ENCODE data around the gene NCK2.

Gene NCK2

GRCh38 chr2:105775809-105776559 is 31.3 kb downstream of the NCK2 start:
- TF ChIP-seq CTCF (IDR thresholded peaks at IDR 0.05) = no peak
- Histone ChIP-seq H3K4me3 (ENCODE audit: low read depth, low read length) (no peak overlapping the region), H3K9ac (no peak overlapping the region), H2AFZ (no peak overlapping the region), H3K79me2 (peaks cover 48% of the 10 kb centered on the region), H3K9me3 (ENCODE audit: control insufficient read depth, low read length) (no peaks in the 10 kb centered on the region), H3K4me1 (peaks cover 10% of the 10 kb centered on the region), H3K36me3 (ENCODE audit: control insufficient read depth, insufficient read depth, low read length) (no peaks in the 10 kb centered on the region), H3K4me2 (ENCODE audit: low read length) (no peak overlapping the region), H3K27ac (no peak overlapping the region), H3K27me3 (ENCODE audit: control insufficient read depth, insufficient read depth, low read length) (no peaks in the 10 kb centered on the region)

DNA sequence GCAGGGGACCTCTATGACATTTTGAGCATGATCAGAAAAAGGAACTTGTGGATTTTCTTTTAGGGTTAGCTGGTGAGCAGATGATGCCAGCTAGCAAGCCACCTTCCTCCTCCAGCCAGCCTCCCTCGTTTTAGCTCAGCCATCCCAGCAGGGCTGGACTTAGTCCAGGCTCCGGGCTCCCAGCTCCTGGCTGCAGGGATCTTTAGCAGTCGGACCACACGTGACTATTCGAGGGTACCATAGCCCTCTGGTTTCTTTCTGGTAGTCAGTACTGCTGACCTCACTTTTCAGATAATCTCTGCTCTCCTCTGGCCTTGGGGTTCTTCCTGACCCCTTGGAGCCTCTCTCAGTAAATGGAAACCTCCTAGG is 31.8 kb downstream of the NCK2 start:
- Histone ChIP-seq H3K27ac (no peak overlapping the region), H3K4me3 (ENCODE audit: low read depth, low read length) (no peak overlapping the region), H3K79me2 (peaks cover 53% of the 10 kb centered on the region), H3K4me1 (peaks cover 10% of the 10 kb centered on the region), H2AFZ (no peak overlapping the region), H3K36me3 (ENCODE audit: control insufficient read depth, insufficient read depth, low read length) (no peaks in the 10 kb centered on the region), H3K9me3 (ENCODE audit: control insufficient read depth, low read length) (no peaks in the 10 kb centered on the region), H3K27me3 (ENCODE audit: control insufficient read depth, insufficient read depth, low read length) (no peaks in the 10 kb centered on the region), H3K4me2 (ENCODE audit: low read length) (no peak overlapping the region), H3K9ac (no peak overlapping the region)
- no peak for TF ChIP-seq CTCF (IDR thresholded peaks at IDR 0.05)

- Histone ChIP-seq H3K36me3 (ENCODE audit: control insufficient read depth, insufficient read depth, low read length) (no peaks in the 10 kb centered on the region), H3K9me3 (ENCODE audit: control insufficient read depth, low read length) (no peaks in the 10 kb centered on the region), H3K9ac (no peak overlapping the region), H3K79me2 (peaks cover 58% of the 10 kb centered on the region), H3K4me1 (peaks cover 6% of the 10 kb centered on the region), H3K27ac (no peak overlapping the region), H3K4me2 (ENCODE audit: low read length) (no peak overlapping the region), H3K27me3 (ENCODE audit: control insufficient read depth, insufficient read depth, low read length) (no peaks in the 10 kb centered on the region), H3K4me3 (ENCODE audit: low read depth, low read length) (no peak overlapping the region), H2AFZ (no peak overlapping the region)
- TF ChIP-seq CTCF (IDR thresholded peaks at IDR 0.05) = no peak
These were observed 32.3 kb downstream of the NCK2 start for GRCh38 chr2:105777031-105777482.

GRCh38 chr2:105777506-105778055 is 32.9 kb downstream of the NCK2 start:
- no peaks in the 10 kb centered on the region for H3K9me3 ChIP-seq (ENCODE audit: control insufficient read depth, low read length)
- H3K4me1 ChIP-seq = peaks cover 3% of the 10 kb centered on the region
- no peaks in the 10 kb centered on the region for H3K36me3 ChIP-seq (ENCODE audit: control insufficient read depth, insufficient read depth, low read length)
- H3K79me2 ChIP-seq = peaks cover 62% of the 10 kb centered on the region
- no peak overlapping the region for H3K4me3 ChIP-seq (ENCODE audit: low read depth, low read length)
- no peak for TF ChIP-seq CTCF (IDR thresholded peaks at IDR 0.05)
- no peak overlapping the region for H3K4me2 ChIP-seq (ENCODE audit: low read length)
- no peaks in the 10 kb centered on the region for H3K27me3 ChIP-seq (ENCODE audit: control insufficient read depth, insufficient read depth, low read length)
- H3K9ac ChIP-seq = no peak overlapping the region
- H2AFZ ChIP-seq = no peak overlapping the region
- no peak overlapping the region for H3K27ac ChIP-seq
